ENCODE results near the gene ATP8A2.

ATP8A2 gene

DNA sequence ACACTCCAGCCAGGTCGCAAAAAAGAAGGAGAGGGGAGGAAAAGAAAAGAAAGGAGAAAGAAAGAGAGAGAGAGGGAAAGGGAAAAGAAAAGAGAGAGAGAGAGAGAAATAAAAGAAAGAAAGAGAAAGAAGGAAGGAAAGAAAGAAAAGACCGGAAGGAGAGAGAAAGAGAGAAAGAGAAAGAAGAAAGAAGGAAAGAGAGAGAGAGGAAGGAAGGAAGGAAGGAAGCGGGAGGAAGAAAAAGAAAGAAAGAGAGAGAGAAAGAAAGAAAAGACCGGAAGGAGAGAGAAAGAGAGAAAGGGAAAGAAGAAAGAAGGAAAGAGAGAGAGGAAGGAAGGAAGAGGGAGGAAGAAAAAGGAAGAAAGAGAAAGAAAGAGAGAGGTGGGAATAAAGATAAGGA lies 359.3 kb downstream of the ATP8A2 start:
- no peak for DNase-seq (ENCODE audit: low read depth in 3 of 3)

DNA sequence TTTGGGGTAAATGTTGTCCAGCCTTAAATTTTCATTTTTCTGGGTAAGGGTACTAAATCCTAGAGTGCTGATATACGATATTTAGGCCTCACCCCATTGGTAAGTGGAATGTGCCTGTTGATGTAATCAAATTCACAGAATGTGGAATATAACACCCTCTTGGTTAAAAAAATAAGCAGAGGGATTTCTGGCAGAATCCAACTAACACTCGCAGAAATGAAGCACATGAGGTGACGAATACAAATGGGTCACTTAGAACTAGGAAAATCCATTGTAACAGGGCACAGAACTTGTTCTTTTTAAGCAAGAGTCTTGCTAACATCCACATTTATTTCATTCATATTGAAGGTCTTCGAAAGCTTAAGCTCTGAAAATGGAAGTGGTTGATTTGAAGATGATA lies 359.8 kb downstream of the ATP8A2 start:
- DNase-seq (ENCODE audit: low read depth in 3 of 3) = no peak

GRCh38 chr13:25732111-25732865 lies 360.5 kb downstream of the ATP8A2 start:
- no peak for DNase-seq (ENCODE audit: low read depth in 3 of 3)

GRCh38 chr13:25733001-25733491 lies 361.3 kb downstream of the ATP8A2 start:
- no peak for DNase-seq (ENCODE audit: low read depth in 3 of 3)

DNA sequence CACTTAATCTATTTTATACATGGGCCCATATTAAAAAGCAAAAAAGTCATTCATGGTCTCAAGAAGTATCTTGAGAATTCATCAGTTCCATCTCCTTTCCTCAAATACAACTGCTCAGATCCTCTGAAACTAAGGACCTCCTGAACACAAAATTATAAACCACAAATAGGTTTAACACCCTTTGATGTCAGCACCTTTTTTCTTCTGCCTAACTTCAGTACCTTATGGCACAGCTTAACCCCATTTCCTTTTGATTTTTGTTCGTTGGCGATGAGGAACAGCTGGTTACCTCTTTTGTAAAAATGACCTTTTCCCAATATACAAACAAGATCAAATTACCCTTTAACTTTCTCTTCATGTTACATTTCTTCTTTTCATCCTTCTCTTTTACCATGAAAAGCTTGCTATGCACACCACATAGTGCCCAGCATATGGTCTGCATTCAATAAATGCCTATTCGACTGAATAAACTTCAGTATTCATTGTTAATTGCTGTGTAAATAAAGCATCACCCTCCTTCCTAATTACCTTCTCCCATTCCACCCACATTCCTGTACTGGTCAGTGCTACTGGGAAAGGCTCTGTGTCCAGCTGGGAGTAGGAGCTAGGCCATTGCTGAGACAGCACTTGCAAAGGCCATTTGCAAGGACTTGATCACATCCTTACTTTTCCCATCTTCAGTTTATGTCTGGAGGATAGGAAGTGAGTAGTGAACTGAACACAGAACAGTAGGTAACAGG lies 362.1 kb downstream of the ATP8A2 start:
- no peak for DNase-seq (ENCODE audit: low read depth in 3 of 3)

- DNase-seq (ENCODE audit: low read depth in 3 of 3) = no peak
Observed at GRCh38 chr13:25738342-25739196, 366.8 kb downstream of the ATP8A2 start.

- no peak for DNase-seq (ENCODE audit: low read depth in 3 of 3)
Observed at GRCh38 chr13:25739376-25739775, 367.6 kb downstream of the ATP8A2 start.

DNA sequence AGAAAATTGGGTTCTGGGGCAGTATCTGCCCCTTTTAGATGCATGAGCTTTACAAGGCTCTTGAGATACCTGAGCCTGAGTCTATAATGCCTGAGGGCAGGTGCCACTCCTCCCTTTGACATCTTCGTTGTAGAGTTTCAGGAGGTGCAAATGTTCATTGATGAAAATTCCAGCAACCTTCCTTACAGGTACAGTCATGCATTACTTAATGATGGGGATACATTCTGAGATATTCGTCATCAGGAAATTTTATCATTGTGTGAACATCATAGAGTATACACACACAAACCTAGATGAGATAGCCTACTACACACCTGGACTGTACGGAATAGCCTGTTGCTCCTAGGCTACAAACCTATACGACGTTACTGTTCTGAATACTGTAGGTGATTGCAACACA lies 370.0 kb downstream of the ATP8A2 start:
- no peak for DNase-seq (ENCODE audit: low read depth in 3 of 3)

DNA sequence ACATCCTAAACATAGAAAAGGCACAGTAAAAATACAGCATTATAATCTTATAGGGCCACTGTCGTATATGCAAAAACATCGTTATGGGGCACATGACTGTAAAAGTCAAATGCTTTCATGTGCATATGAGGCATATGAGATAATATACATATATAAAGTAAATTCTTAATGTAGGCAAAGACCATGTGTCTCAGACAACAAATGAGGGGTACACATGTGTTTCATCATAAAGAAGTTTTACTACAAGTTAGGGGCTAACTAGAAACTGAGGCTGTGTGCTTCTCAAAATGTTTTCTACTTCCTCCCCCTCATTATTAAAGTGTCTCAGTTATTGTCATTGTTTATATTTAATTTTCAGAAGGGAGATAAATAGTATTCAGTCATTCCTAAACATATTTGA lies 370.4 kb downstream of the ATP8A2 start:
- no peak for DNase-seq (ENCODE audit: low read depth in 3 of 3)

- no peak for DNase-seq (ENCODE audit: low read depth in 3 of 3)
Observed at GRCh38 chr13:25743421-25743820, 371.6 kb downstream of the ATP8A2 start.

DNA sequence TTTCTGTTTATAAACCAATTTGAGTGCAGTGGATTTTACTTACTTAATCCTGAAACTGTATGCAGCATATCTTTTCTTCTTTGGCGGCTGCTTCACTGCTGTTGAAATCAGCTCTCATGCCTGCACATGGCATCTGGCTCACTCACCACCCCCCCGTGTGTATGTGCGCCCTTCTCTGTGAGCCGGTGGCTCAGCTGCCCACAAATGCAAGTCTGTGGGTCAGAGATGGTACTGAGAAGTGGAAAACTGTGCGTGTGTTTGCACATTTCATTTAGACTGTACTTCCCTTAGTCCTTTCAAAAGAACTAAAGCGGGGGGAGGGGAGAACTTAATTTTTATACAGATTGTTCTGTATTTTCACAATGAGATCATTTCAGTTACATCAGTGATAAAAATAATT lies 372.4 kb downstream of the ATP8A2 start:
- DNase-seq (ENCODE audit: low read depth in 3 of 3) = no peak

DNA sequence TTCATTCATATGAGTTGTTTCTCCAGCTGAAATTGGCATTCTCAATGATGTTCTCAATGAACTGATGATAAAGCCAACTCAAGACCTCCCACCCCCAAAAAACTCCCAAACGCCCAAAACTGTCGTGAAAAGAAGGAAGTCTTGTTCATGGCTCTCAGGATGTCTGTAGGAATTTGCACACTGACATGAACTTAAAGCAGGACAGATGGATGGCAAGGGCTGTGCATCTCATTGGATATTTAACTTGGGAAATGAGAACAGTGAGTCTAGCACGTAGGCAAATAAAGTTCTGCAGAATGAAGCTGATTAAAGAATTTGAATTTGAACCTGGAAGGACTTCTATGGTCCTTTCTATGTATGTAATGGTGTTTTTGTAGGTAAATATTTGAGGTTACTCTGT lies 374.4 kb downstream of the ATP8A2 start:
- no peak for DNase-seq (ENCODE audit: low read depth in 3 of 3)

DNA sequence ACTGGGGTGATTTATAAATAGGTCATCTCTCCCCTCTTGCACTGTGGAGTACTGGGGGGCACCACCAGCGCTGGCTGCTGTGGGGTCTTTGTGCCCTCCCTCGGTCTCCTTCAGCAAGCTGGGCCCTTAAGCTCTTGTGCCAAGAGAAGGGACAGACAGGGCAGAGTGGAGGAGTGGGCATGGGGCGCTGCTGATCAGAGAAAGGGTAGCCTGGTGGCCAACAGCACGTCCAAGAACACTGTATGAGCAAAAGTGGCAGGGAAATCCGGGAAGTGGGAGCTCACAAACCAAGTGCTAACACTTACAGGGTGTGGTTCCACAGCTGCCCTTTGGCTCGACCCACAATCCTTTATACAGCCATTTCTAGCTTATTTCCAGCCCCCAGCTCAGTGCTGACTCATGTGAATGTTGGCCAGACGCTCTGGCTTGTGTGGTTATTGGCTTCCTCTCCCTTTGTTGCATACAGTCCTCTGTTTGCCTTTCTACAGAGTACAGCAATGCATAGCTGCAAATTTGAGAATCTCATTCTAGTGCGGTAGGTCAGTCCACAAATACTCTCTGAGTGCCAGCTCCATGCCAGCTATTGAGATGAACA lies 381.3 kb downstream of the ATP8A2 start:
- DNase-seq (ENCODE audit: low read depth in 3 of 3) = no peak

- DNase-seq (ENCODE audit: low read depth in 3 of 3) = no peak
Observed at GRCh38 chr13:25753976-25754375, 382.2 kb downstream of the ATP8A2 start.

GRCh38 chr13:25756251-25756650 lies 384.5 kb downstream of the ATP8A2 start:
- no peak for DNase-seq (ENCODE audit: low read depth in 3 of 3)

GRCh38 chr13:25756912-25757311 lies 385.1 kb downstream of the ATP8A2 start:
- DNase-seq (ENCODE audit: low read depth in 3 of 3) = no peak

- no peak for DNase-seq (ENCODE audit: low read depth in 3 of 3)
Observed at GRCh38 chr13:25761041-25761440, 389.3 kb downstream of the ATP8A2 start.

GRCh38 chr13:25762281-25762680 lies 390.5 kb downstream of the ATP8A2 start:
- DNase-seq (ENCODE audit: low read depth in 3 of 3) = no peak

DNA sequence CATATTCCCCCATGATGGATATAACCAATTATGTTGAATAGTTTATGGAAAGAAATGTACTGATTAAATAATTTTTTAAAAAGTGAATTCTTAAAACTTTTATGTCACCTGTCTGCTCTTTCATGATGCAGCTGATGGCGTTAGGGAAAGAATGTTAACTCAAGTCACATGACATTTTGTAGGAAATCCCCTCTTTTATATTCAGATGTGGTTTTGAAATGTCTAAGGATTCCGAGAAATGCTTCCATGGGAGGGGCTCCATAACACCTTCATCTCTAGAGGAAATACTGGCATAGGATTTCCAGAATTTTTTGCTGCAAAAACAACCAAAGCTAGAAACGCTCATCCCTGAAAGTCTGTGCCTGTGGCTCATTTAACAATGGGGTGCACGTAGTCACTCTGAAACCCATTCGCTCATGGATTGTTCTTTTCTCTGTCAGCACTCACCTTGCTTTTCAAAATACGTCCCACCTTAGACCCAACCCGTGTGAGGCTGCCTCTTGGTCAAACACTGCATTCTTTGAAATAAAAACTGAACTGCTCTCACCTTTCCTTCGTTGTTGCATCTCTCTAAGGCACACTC lies 391.1 kb downstream of the ATP8A2 start:
- DNase-seq (ENCODE audit: low read depth in 3 of 3) = no peak

DNA sequence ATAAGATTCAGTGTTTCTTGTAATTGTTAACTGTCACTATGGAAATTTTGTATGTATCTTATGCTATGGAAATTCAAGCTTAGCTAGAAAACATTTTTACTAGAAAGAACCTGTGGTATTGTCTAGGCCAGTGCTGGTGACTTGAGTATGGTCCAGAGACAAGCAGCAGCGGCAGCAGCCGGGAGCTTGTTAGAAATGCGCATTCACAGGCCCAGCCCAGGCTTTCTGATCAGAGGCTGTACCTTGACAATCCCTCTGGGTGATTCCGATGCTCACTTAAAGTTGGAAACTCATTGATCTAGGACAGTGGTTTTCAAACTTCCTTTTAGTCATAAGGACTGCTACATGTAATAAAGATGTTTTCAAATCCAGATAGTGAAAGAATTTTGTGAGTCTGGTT lies 392.6 kb downstream of the ATP8A2 start:
- no peak for DNase-seq (ENCODE audit: low read depth in 3 of 3)

GRCh38 chr13:25765266-25765665 lies 393.5 kb downstream of the ATP8A2 start:
- DNase-seq (ENCODE audit: low read depth in 3 of 3) = no peak

- DNase-seq (ENCODE audit: low read depth in 3 of 3) = no peak
Observed at GRCh38 chr13:25766576-25766975, 394.8 kb downstream of the ATP8A2 start.
